Muscle of leg (tissue), 11 donors: ENCODE data around the gene GFOD1. TPM values are rescaled to one million over a fixed set of nuclear protein-coding genes. Genes with fewer than 3 reads are reported as not detected.
A peak's percentile ranks its signal among the peaks of the same experiment; 100 is the strongest.

ENCODE experiments used
- DNase-seq: peaks from one replicate; pipeline ENCODE4 v3.0.0; 2013
- H3K27ac ChIP-seq: one replicate; pipeline ENCODE4 v1.5.1; 2013; ENCODE audit warnings: mild to moderate bottlenecking, low read length, control low read depth
- H3K27me3 ChIP-seq: one replicate; pipeline ENCODE4 v1.6.1; 2013; ENCODE audit warnings: low read length; ENCODE audit not compliant: control insufficient read depth, insufficient read depth
- H3K36me3 ChIP-seq: one replicate; pipeline ENCODE4 v1.6.1; 2013; ENCODE audit warnings: low read length; ENCODE audit not compliant: control insufficient read depth, insufficient read depth
- H3K4me1 ChIP-seq: one replicate; pipeline ENCODE4 v1.6.1; 2013; ENCODE audit warnings: low read length; ENCODE audit not compliant: control insufficient read depth, insufficient read depth
- H3K4me3 ChIP-seq: one replicate; pipeline ENCODE4 v1.5.1; 2013; ENCODE audit warnings: low read length, control low read depth
- H3K9me3 ChIP-seq: replicated peaks from 2 replicates; pipeline ENCODE4 v1.6.1; 2013; ENCODE audit warnings: low read depth, low read length; ENCODE audit not compliant: control insufficient read depth
- WGBS: methylation state at CpG from one replicate; pipeline ENCODE4 v1.1.5; 2013; ENCODE audit warnings: missing lambda C conversion rate; ENCODE audit not compliant: insufficient coverage; 5-methylcytosine and 5-hydroxymethylcytosine counted together
- polyA plus RNA-seq, 8 donors: library from polyadenylated mRNA; unstranded; fragments of 120-200 nt; gene quantifications; one replicate each; pipeline versions ENCODE4 v1.2.1 to v1.2.3, GENCODE V29; 2013; ENCODE audit warnings: inconsistent platforms in 1 of 8, low replicate concordance in 1 of 8; ENCODE audit not compliant: insufficient read length in 8 of 8, insufficient read depth in 1 of 8
- total RNA-seq: library from RNA; stranded (reverse); fragments of 120-200 nt; gene quantifications from one replicate; pipeline ENCODE4 v1.2.4, GENCODE V29; 2013

GFOD1 gene
- total and polyA plus RNA-seq, 9 donors: 2.1 to 4.1 (median 2.6) TPM

- DNase-seq: no peak
- Histone ChIP-seq H3K27ac (peak overlapping the region; percentile 55), H3K4me3 (no peak overlapping the region), H3K27me3 (no peaks in the 10 kb centered on the region), H3K9me3 (no peaks in the 10 kb centered on the region), H3K36me3 (no peaks in the 10 kb centered on the region), H3K4me1 (peaks cover 35% of the 10 kb centered on the region)
- WGBS: 62% methylated on average over 3 of the region's 5 CpGs
Observed at GRCh38 chr6:13418844-13419243, 68.6 kb downstream of the GFOD1 start.

GRCh38 chr6:13417954-13418353 is 69.4 kb downstream of the GFOD1 start:
- Histone ChIP-seq H3K4me1 (peaks cover 40% of the 10 kb centered on the region), H3K27ac (no peak overlapping the region), H3K4me3 (no peak overlapping the region), H3K9me3 (no peaks in the 10 kb centered on the region), H3K27me3 (no peaks in the 10 kb centered on the region), H3K36me3 (no peaks in the 10 kb centered on the region)
- WGBS: no CpG with 5 or more reads among the region's 2 CpGs
- no peak for DNase-seq

- 69% methylated on average over 6 of the region's 6 CpGs for whole genome bisulfite sequencing
Observed at GRCh38 chr6:13417431-13417830, 70.0 kb downstream of the GFOD1 start.

GRCh38 chr6:13415283-13415682 is 72.1 kb downstream of the GFOD1 start:
- no peaks in the 10 kb centered on the region for H3K36me3 ChIP-seq
- H3K4me1 ChIP-seq: peaks cover 24% of the 10 kb centered on the region
- no peaks in the 10 kb centered on the region for H3K27me3 ChIP-seq
- no peaks in the 10 kb centered on the region for H3K9me3 ChIP-seq
- no peak overlapping the region for H3K27ac ChIP-seq
- WGBS: 93% methylated on average over 3 of the region's 5 CpGs
- no peak for DNase-seq
- no peak overlapping the region for H3K4me3 ChIP-seq

More at GRCh38 chr6:13417431-13417830, 70.0 kb downstream of the GFOD1 start:
- no peak for DNase-seq
- H3K36me3 ChIP-seq: no peaks in the 10 kb centered on the region
- no peak overlapping the region for H3K4me3 ChIP-seq
- H3K27me3 ChIP-seq: no peaks in the 10 kb centered on the region
- no peaks in the 10 kb centered on the region for H3K9me3 ChIP-seq
- peaks cover 35% of the 10 kb centered on the region for H3K4me1 ChIP-seq
- H3K27ac ChIP-seq: no peak overlapping the region

- Histone ChIP-seq H3K27ac (no peak overlapping the region), H3K9me3 (no peaks in the 10 kb centered on the region), H3K4me3 (no peak overlapping the region), H3K27me3 (no peaks in the 10 kb centered on the region), H3K36me3 (no peaks in the 10 kb centered on the region), H3K4me1 (peaks cover 12% of the 10 kb centered on the region)
- WGBS: 58% methylated on average over 3 of the region's 7 CpGs
- DNase-seq: no peak
Observed at GRCh38 chr6:13413900-13414555, 73.4 kb downstream of the GFOD1 start.

- peak; percentile 60 for DNase-seq
- no peak overlapping the region for H3K4me3 ChIP-seq
- H3K9me3 ChIP-seq: no peaks in the 10 kb centered on the region
- 100% methylated on average over 1 of the region's 3 CpGs for WGBS
- no peak overlapping the region for H3K27ac ChIP-seq
- no peaks in the 10 kb centered on the region for H3K27me3 ChIP-seq
- no peaks in the 10 kb centered on the region for H3K36me3 ChIP-seq
- H3K4me1 ChIP-seq: peaks cover 11% of the 10 kb centered on the region
Observed at GRCh38 chr6:13413466-13413862, 73.9 kb downstream of the GFOD1 start.

- H3K4me1 ChIP-seq: peaks cover 11% of the 10 kb centered on the region
- H3K27ac ChIP-seq: no peak overlapping the region
- H3K4me3 ChIP-seq: no peak overlapping the region
- no peaks in the 10 kb centered on the region for H3K9me3 ChIP-seq
- no peaks in the 10 kb centered on the region for H3K36me3 ChIP-seq
- DNase-seq: no peak
- WGBS: 86% methylated on average over 4 of the region's 9 CpGs
- H3K27me3 ChIP-seq: no peaks in the 10 kb centered on the region
Observed at GRCh38 chr6:13412639-13413465, 74.5 kb downstream of the GFOD1 start.

GRCh38 chr6:13412211-13412610 is 75.2 kb downstream of the GFOD1 start:
- Histone ChIP-seq H3K4me3 (no peak overlapping the region), H3K27ac (no peak overlapping the region), H3K4me1 (peaks cover 12% of the 10 kb centered on the region), H3K27me3 (no peaks in the 10 kb centered on the region), H3K36me3 (no peaks in the 10 kb centered on the region), H3K9me3 (no peaks in the 10 kb centered on the region)
- DNase-seq: no peak
- 100% methylated on average over 1 of the region's 5 CpGs for WGBS

GRCh38 chr6:13411484-13411883 is 75.9 kb downstream of the GFOD1 start:
- no peak for DNase-seq
- Histone ChIP-seq H3K27me3 (no peaks in the 10 kb centered on the region), H3K4me3 (no peak overlapping the region), H3K27ac (no peak overlapping the region), H3K36me3 (no peaks in the 10 kb centered on the region), H3K9me3 (no peaks in the 10 kb centered on the region), H3K4me1 (peaks cover 19% of the 10 kb centered on the region)
- WGBS: 93% methylated on average over 8 of the region's 8 CpGs

GRCh38 chr6:13409991-13410390 is 77.4 kb downstream of the GFOD1 start:
- Histone ChIP-seq H3K9me3 (no peaks in the 10 kb centered on the region), H3K36me3 (no peaks in the 10 kb centered on the region), H3K4me1 (peaks cover 29% of the 10 kb centered on the region), H3K4me3 (no peak overlapping the region), H3K27me3 (no peaks in the 10 kb centered on the region), H3K27ac (no peak overlapping the region)
- no peak for DNase-seq
- WGBS: 57% methylated on average over 1 of the region's 2 CpGs
